Right renal pelvis (tissue), 4 donors: ENCODE data around the gene G0S2. TPM values are rescaled to one million over a fixed set of nuclear protein-coding genes. Genes with fewer than 3 reads are reported as not detected.
A peak's percentile ranks its signal among the peaks of the same experiment; 100 is the strongest.
"Not testable (repeated sequence)": the region's sequence is repeated elsewhere in the genome, so short reads cannot be mapped to it uniquely, and the experiment has no call there.

Experiments used
- DNase-seq, 4 donors: peaks; one replicate each; pipeline ENCODE4 v3.0.0-alpha.2; 2013; ENCODE audit warnings: low read depth in 4 of 4, low spot score in 3 of 4, missing footprints in 1 of 4
- polyA plus RNA-seq, 4 donors: library from polyadenylated mRNA; unstranded; fragments of 120-200 nt; gene quantifications; one replicate each; pipeline ENCODE4 v1.2.1, GENCODE V29; 2013; ENCODE audit not compliant: insufficient read length in 4 of 4

Gene G0S2
- polyA plus RNA-seq, 4 donors: 8.8 to 17.2 (median 15.2) TPM

GRCh38 chr1:209673631-209674417 is 1.4 kb upstream of the G0S2 start:
- DNase-seq: no peak

- DNase-seq: peak in 3 of 4 donors; percentile 18 to 43 (median 32)
These were observed 448 bp downstream of the G0S2 start for GRCh38 chr1:209675565-209676154.

- DNase-seq: no peak
These were observed 3.8 kb downstream of the G0S2 start for GRCh38 chr1:209678981-209679539.

- no peak for DNase-seq
These were observed 10.6 kb downstream of the G0S2 start for GRCh38 chr1:209685821-209686220.

- no peak for DNase-seq
These were observed 11.1 kb downstream of the G0S2 start for GRCh38 chr1:209686322-209686721.

GRCh38 chr1:209688746-209689234 is 13.6 kb downstream of the G0S2 start:
- no peak for DNase-seq

- DNase-seq: no peak
These were observed 14.3 kb downstream of the G0S2 start for GRCh38 chr1:209689477-209689876.

GRCh38 chr1:209691237-209691636 is 16.0 kb downstream of the G0S2 start:
- DNase-seq: no peak

- DNase-seq: no peak
These were observed 17.1 kb downstream of the G0S2 start for GRCh38 chr1:209692296-209692695.

- peak; percentile 63 to 75 (median 68) for DNase-seq
These were observed 17.7 kb downstream of the G0S2 start for GRCh38 chr1:209692745-209693504.

GRCh38 chr1:209696673-209697072 is 21.5 kb downstream of the G0S2 start:
- DNase-seq: no peak

GRCh38 chr1:209697126-209697525 is 21.9 kb downstream of the G0S2 start:
- DNase-seq: no peak

- not testable (repeated sequence) for DNase-seq
These were observed 25.5 kb downstream of the G0S2 start for GRCh38 chr1:209700686-209701085.

- DNase-seq: no peak
These were observed 27.6 kb downstream of the G0S2 start for GRCh38 chr1:209702832-209703231.

GRCh38 chr1:209703834-209704504 is 28.8 kb downstream of the G0S2 start:
- DNase-seq: no peak

GRCh38 chr1:209704584-209704983 is 29.4 kb downstream of the G0S2 start, which contains the start of gene HSD11B1:
TSS of gene HSD11B1 (plus strand) at chr1:209704846. CDS start at chr1:209704943, 97 bp downstream.
- DNase-seq: no peak

- DNase-seq: no peak
These were observed 29.9 kb downstream of the G0S2 start for GRCh38 chr1:209705033-209705598.

- no peak for DNase-seq
These were observed 31.4 kb downstream of the G0S2 start for GRCh38 chr1:209706622-209707021.

GRCh38 chr1:209707308-209707707 is 32.1 kb downstream of the G0S2 start:
- no peak for DNase-seq

GRCh38 chr1:209708297-209708696 is 33.1 kb downstream of the G0S2 start:
- no peak for DNase-seq
